CD4-positive, alpha-beta T cell (primary cell): ENCODE measurements around the gene PSMB9. TPM values are rescaled to one million over a fixed set of nuclear protein-coding genes. Genes with fewer than 3 reads are reported as not detected.

ENCODE experiments used
- ATAC-seq: fragments of 200-7000 bp; cut with Tn5 transposase; one replicate; pipeline ENCODE4 v1.10.0; 2022; ENCODE audit warnings: mild to moderate bottlenecking; ENCODE audit not compliant: poor library complexity
- CTCF ChIA-PET: fragments of 350-600 bp; sonication (Branson Sonifier 250); formaldehyde crosslinking; loops from one replicate; lab custom pipeline; 2021; ENCODE audit warnings: antibody characterized with exemption, inconsistent platforms; lab: Charles Lee
- POLR2A ChIA-PET: fragments of 350-600 bp; sonication (Branson Sonifier 250); formaldehyde crosslinking; loops from one replicate; lab custom pipeline; 2021; ENCODE audit warnings: antibody characterized with exemption, inconsistent platforms; lab: Charles Lee
- DNase-seq, 14 experiments: peaks; one replicate each; pipeline ENCODE4 v3.0.0-alpha.2; 2013 to 2020; ENCODE audit warnings: mixed read lengths in 2 of 14
- H3K27ac ChIP-seq, 2 donors: one replicate each; pipeline versions ENCODE4 v1.5.1 to v1.7.0; 2013; ENCODE audit warnings: low read length in 2 of 2, low read depth in 1 of 2, mild to moderate bottlenecking in 1 of 2
- H3K27me3 ChIP-seq, 2 experiments: 1 replicate in 1 of 2; 2 replicates in 1 of 2; pipeline versions ENCODE4 v1.6.1 to v1.7.0; 2013; ENCODE audit warnings: low read length in 2 of 2, control low read depth in 1 of 2, mild to moderate bottlenecking in 1 of 2, moderate library complexity in 1 of 2; ENCODE audit not compliant: insufficient read depth in 2 of 2, control insufficient read depth in 1 of 2
- H3K36me3 ChIP-seq: one replicate; pipeline ENCODE4 v1.6.1; 2013; ENCODE audit warnings: low read length, control low read depth; ENCODE audit not compliant: insufficient read depth
- H3K4me1 ChIP-seq: one replicate; pipeline ENCODE4 v1.6.1; 2013; ENCODE audit warnings: low read length, control low read depth; ENCODE audit not compliant: insufficient read depth
- H3K4me3 ChIP-seq: one replicate; pipeline ENCODE4 v1.5.1; 2013; ENCODE audit warnings: mild to moderate bottlenecking, low read length, moderate library complexity
- H3K9me3 ChIP-seq, 2 experiments: 1 replicate in 1 of 2; 2 replicates in 1 of 2; pipeline versions ENCODE4 v1.6.1 to v1.7.0; 2013; ENCODE audit warnings: low read length in 2 of 2, mild to moderate bottlenecking in 2 of 2, control low read depth in 1 of 2, moderate library complexity in 1 of 2; ENCODE audit not compliant: control insufficient read depth in 1 of 2, insufficient read depth in 1 of 2
- H3K27ac Mint-ChIP-seq: one replicate; pipeline ENCODE4 v1.8.0; 2020; ENCODE audit warnings: mixed read lengths
- H3K27me3 Mint-ChIP-seq: one replicate; pipeline ENCODE4 v1.8.0; 2021; ENCODE audit warnings: mixed read lengths
- H3K36me3 Mint-ChIP-seq: one replicate; pipeline ENCODE4 v1.8.0; 2021; ENCODE audit warnings: low read depth, mixed read lengths
- H3K4me1 Mint-ChIP-seq: one replicate; pipeline ENCODE4 v1.8.0; 2021; ENCODE audit warnings: low read depth, mixed read lengths
- H3K4me3 Mint-ChIP-seq: one replicate; pipeline ENCODE4 v1.8.0; 2020; ENCODE audit warnings: mild to moderate bottlenecking, mixed read lengths
- H3K9me3 Mint-ChIP-seq: one replicate; pipeline ENCODE4 v1.8.0; 2020; ENCODE audit warnings: mixed read lengths
- intact Hi-C, 2 experiments: fragments of 100-400 bp; cut with DNase I in 1 of 2; cut with micrococcal nuclease in 1 of 2; formaldehyde crosslinking; loops; one replicate each; pipeline versions ENCODE4 v1.15.1 to v1.9.0; 2023 to 2025; cut with DNase I, micrococcal nuclease
- total RNA-seq, 174 experiments: library from RNA in 2 of 174; stranded (reverse) in 2 of 174; gene quantifications; one replicate each; pipeline ENCODE4 v1.2.3 and lab custom pipeline; 2021 to 2026
- TF ChIP-seq, protein P1 (sequence below): fragments of 200-600 bp; IDR thresholded peaks from one replicate; pipeline ENCODE4 v1.8.0; 2022; ENCODE audit warnings: antibody characterized with exemption, mild to moderate bottlenecking

PSMB9 gene
- total RNA-seq, 2 experiments from 2014 or later: 37.2 to 38.4 TPM

DNA sequence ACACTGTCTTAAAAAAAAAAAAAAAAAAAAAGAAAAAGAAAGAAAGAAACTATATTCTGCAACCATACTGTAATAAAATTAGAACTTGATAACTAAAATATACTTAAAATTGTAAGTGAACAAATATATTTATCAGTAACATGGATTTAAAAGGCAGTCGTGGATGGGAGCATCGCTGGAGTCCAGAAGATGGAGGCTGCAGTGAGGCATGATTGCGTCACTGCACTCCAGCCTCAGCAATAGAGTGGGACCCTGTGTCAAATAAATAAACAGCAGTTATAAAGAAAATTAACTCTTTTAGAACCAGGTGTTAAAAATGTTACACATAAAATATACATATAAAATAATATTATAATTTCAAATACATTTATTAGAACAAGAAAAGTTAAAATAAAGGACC is 8.7 kb downstream of the PSMB9 start:
- ChIA-PET POLR2A (interaction anchor here (2.2 to 2.9 kb wide), 2 partner anchors 8 to 24 kb away, joined by 11 to 16 read pairs; partner anchors contain the start of genes PSMB9 and TAP2), CTCF (interaction anchor here (0.8 to 2.1 kb wide), 2 partner anchors 9 to 24 kb away, joined by 3 to 6 read pairs; partner anchors contain the start of genes PSMB9, TAP1 and TAP2)
- no peaks in the 10 kb centered on the region for H3K27me3 Mint-ChIP-seq
- no peak for DNase-seq
- intact Hi-C loops: no loop called here
- Histone ChIP-seq H3K4me1 (peaks cover 31% of the 10 kb centered on the region), H3K9me3 (no peaks in the 10 kb centered on the region), H3K27ac (no peak overlapping the region), H3K36me3 (peaks cover 37% of the 10 kb centered on the region), H3K4me3 (no peak overlapping the region), H3K27me3 (no peaks in the 10 kb centered on the region)
- peaks cover 39% of the 10 kb centered on the region for H3K36me3 Mint-ChIP-seq
- ATAC-seq: no peak
- no peaks in the 10 kb centered on the region for H3K9me3 Mint-ChIP-seq
- peaks cover 39% of the 10 kb centered on the region for H3K4me1 Mint-ChIP-seq
- no peak overlapping the region for H3K27ac Mint-ChIP-seq
- TF ChIP-seq, protein P1, sequence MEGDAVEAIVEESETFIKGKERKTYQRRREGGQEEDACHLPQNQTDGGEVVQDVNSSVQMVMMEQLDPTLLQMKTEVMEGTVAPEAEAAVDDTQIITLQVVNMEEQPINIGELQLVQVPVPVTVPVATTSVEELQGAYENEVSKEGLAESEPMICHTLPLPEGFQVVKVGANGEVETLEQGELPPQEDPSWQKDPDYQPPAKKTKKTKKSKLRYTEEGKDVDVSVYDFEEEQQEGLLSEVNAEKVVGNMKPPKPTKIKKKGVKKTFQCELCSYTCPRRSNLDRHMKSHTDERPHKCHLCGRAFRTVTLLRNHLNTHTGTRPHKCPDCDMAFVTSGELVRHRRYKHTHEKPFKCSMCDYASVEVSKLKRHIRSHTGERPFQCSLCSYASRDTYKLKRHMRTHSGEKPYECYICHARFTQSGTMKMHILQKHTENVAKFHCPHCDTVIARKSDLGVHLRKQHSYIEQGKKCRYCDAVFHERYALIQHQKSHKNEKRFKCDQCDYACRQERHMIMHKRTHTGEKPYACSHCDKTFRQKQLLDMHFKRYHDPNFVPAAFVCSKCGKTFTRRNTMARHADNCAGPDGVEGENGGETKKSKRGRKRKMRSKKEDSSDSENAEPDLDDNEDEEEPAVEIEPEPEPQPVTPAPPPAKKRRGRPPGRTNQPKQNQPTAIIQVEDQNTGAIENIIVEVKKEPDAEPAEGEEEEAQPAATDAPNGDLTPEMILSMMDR: no peak
- no peak overlapping the region for H3K4me3 Mint-ChIP-seq

DNA sequence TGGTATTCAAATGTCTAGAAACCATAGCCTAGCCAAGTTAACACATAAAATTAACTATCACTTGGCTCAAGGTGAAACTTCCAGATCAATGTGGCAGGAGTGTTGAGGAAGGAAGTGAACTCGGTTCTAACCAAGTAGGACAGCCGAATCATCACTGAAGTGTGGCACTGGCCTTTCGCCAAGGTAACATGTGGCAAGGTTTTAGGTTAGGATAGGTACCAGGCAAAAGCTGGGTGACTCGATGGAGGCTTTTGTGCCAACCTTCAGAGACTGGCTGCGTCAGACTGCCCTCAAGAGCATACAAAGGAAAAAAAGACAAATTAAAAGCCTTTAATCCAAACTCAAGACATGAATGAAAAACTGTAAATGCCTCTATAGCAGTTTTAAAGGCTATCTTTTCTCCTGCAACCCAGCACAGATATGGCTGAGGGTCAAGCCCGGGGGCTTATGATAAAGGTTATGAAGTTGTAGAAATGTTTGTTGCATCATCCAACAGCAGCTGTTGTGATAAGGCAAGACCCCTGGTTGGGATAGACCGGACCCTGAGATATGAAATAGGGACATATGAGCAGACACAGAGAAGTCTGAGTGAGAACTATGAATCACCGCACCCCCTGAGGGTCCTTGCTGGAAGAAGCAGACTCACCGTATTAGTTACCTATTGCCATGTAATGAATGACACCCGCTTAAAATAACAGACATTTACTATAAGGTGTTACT is 11.9 kb downstream of the PSMB9 start:
- H3K36me3 Mint-ChIP-seq: peaks cover 11% of the 10 kb centered on the region
- ATAC-seq: no peak
- DNase-seq: no peak
- ChIA-PET CTCF (interaction anchor here (0.6 to 10.2 kb wide), 3 partner anchors 11 to 26 kb away, joined by 3 to 186 read pairs (median 67); partner anchors contain the start of genes PSMB9, TAP1 and TAP2), POLR2A (interaction anchor here (6.5 kb wide), 1 partner anchor 24 kb away, joined by 282 read pairs; the partner anchor contains the start of genes PSMB8 and TAP2)
- H3K9me3 Mint-ChIP-seq: no peaks in the 10 kb centered on the region
- H3K4me1 Mint-ChIP-seq: peaks cover 35% of the 10 kb centered on the region
- H3K27me3 ChIP-seq: no peaks in the 10 kb centered on the region
- TF ChIP-seq, protein P1: no peak
- peak overlapping the region; percentile 82 for H3K27ac Mint-ChIP-seq
- peaks cover 20% of the 10 kb centered on the region for H3K4me1 ChIP-seq
- no peak overlapping the region for H3K4me3 ChIP-seq
- peaks cover 5% of the 10 kb centered on the region for H3K36me3 ChIP-seq
- no peaks in the 10 kb centered on the region for H3K9me3 ChIP-seq
- no peaks in the 10 kb centered on the region for H3K27me3 Mint-ChIP-seq
- intact Hi-C loops: loop anchor here (5.0 kb wide), 6 partner anchors 39 to 619 kb away; partner anchors contain the start of gene HLA-DRA (in 1 of the 2)
- no peak overlapping the region for H3K4me3 Mint-ChIP-seq
- no peak overlapping the region for H3K27ac ChIP-seq

DNA sequence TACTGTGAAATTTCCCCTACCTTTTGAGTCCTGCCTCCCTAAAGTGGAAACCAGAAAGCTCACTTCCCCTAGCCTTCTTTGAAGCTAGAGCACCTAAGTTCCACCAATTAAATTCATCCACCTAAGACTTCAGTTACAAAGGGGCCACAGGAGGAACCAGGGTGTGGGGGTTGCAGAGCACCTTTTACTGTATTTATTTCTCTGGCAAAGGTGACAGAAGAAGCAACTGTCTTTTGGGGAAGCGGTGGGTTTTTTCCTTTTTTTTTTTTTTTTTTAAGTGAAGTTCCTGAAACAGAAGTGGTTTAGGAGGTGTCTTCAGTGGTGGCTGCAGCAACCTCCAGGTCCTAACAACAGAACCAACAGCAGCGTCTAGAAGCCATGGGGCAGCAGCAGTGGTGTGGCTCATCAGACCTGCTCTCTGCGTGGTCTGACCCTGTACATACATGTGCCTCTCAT is 13.1 kb downstream of the PSMB9 start:
- peaks cover 2% of the 10 kb centered on the region for H3K36me3 Mint-ChIP-seq
- H3K4me1 Mint-ChIP-seq: peaks cover 35% of the 10 kb centered on the region
- Histone ChIP-seq H3K27ac (peak overlapping the region in 1 of 2 donors; percentile 37), H3K4me3 (no peak overlapping the region), H3K4me1 (peaks cover 20% of the 10 kb centered on the region), H3K9me3 (no peaks in the 10 kb centered on the region), H3K27me3 (no peaks in the 10 kb centered on the region), H3K36me3 (no peaks in the 10 kb centered on the region)
- H3K9me3 Mint-ChIP-seq: no peaks in the 10 kb centered on the region
- peak overlapping the region; percentile 82 for H3K27ac Mint-ChIP-seq
- TF ChIP-seq, protein P1: no peak
- intact Hi-C loops: loop anchor here (1.0 to 5.0 kb wide), 7 partner anchors 13 to 620 kb away; partner anchors contain the start of genes HLA-DRA (in 1 of the 2) and PSMB9 (in 1 of the 2)
- no peaks in the 10 kb centered on the region for H3K27me3 Mint-ChIP-seq
- DNase-seq (peak in 3 of 14 experiments; percentile 39 to 58 (median 58)), ATAC-seq (peak; percentile 62)
- peak overlapping the region; percentile 35 for H3K4me3 Mint-ChIP-seq
- ChIA-PET CTCF (interaction anchor here (0.8 to 10.2 kb wide), 11 partner anchors 12 to 452 kb away, joined by 3 to 186 read pairs (median 7); partner anchors contain the start of genes PSMB8, PSMB9, TAP1 and TAP2), POLR2A (interaction anchor here (0.9 to 6.5 kb wide), 6 partner anchors 12 to 737 kb away, joined by 3 to 282 read pairs (median 24); partner anchors contain the start of genes FKBPL, PSMB8, PSMB9 and TAP1)
